ENCODE data around the gene ZNF800. TPM values are rescaled to one million over a fixed set of nuclear protein-coding genes. Genes with fewer than 3 reads are reported as not detected.

Gene ZNF800
- total RNA-seq, 1 experiment from 2014 or later = 25.7 TPM

DNA sequence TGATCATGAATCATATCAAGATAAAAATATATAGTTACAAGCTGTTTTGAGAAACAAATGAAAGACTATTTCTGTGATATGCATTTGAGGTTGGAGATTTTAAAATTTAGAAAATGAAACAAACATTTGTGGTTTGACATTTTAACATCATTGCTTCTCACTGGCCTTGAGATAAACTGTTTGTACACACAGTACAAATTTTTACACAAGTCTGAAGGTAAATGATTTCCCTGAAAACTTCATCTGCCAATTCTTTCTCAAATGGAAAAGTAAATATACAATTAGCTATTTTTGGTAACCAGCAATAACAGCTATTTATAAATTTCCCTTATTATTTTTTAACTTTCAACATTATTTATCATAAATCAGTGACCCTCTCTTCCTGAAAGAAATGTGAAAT is 38.6 kb downstream of the ZNF800 start:
- no peak overlapping the region for H3K27ac ChIP-seq (ENCODE audit: low read depth, low read length, poor library complexity, severe bottlenecking)
- no peak overlapping the region for H3K4me3 ChIP-seq (ENCODE audit: low read depth, low read length, poor library complexity, severe bottlenecking)
- intact Hi-C loops (cut with micrococcal nuclease; ENCODE audit: unreplicated experiment) = no loop called here
- H3K9me3 ChIP-seq (ENCODE audit: low read depth, low read length, poor library complexity, severe bottlenecking) = no peaks in the 10 kb centered on the region
- DNase-seq (ENCODE audit: low spot score) = no peak
- TF ChIP-seq, protein P1, sequence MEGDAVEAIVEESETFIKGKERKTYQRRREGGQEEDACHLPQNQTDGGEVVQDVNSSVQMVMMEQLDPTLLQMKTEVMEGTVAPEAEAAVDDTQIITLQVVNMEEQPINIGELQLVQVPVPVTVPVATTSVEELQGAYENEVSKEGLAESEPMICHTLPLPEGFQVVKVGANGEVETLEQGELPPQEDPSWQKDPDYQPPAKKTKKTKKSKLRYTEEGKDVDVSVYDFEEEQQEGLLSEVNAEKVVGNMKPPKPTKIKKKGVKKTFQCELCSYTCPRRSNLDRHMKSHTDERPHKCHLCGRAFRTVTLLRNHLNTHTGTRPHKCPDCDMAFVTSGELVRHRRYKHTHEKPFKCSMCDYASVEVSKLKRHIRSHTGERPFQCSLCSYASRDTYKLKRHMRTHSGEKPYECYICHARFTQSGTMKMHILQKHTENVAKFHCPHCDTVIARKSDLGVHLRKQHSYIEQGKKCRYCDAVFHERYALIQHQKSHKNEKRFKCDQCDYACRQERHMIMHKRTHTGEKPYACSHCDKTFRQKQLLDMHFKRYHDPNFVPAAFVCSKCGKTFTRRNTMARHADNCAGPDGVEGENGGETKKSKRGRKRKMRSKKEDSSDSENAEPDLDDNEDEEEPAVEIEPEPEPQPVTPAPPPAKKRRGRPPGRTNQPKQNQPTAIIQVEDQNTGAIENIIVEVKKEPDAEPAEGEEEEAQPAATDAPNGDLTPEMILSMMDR (conservative IDR thresholded peaks at IDR 0.05; ENCODE audit: low read depth, low read length) = no peak
- no peak for TF ChIP-seq EZH2 (IDR thresholded peaks at IDR 0.05; ENCODE audit: borderline replicate concordance, low read depth, low read length, poor library complexity, severe bottlenecking)
- no peaks in the 10 kb centered on the region for H3K4me1 ChIP-seq (ENCODE audit: insufficient read depth, low read length, poor library complexity, severe bottlenecking)
- H3K27me3 ChIP-seq (replicated peaks; ENCODE audit: insufficient read depth, low read depth, low read length, poor library complexity) = no peaks in the 10 kb centered on the region
- no TSS peak for BruUV-seq (replicated peaks)
- ChIA-PET CTCF (no interaction called here), POLR2A (ENCODE audit: low non-redundant PET) (no interaction called here)
- no peaks in the 10 kb centered on the region for H3K36me3 ChIP-seq (ENCODE audit: insufficient read depth, low read length, poor library complexity, severe bottlenecking)

DNA sequence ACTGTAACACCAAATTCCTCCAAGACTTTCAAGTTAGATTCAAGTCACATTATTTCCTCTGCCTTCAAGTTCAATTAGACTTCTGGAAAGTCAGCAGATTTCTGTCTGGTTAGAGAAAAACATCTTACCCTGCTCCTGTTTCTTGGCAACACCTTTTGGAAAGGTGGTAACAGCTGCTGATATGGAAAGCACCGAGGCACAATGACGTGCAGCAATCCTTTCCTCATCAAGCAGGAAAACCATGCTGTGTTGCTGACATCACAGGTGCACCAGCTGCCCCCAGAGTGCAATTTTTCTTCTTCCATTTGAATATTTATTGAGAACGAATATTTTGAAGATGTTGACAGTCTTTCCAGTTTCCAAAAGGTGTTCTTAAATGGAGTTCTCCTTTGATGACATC is 41.9 kb downstream of the ZNF800 start:
- no peak overlapping the region for H3K4me3 ChIP-seq (ENCODE audit: low read depth, low read length, poor library complexity, severe bottlenecking)
- H3K27ac ChIP-seq (ENCODE audit: low read depth, low read length, poor library complexity, severe bottlenecking) = no peak overlapping the region
- BruUV-seq (replicated peaks) = no TSS peak
- ChIA-PET POLR2A (ENCODE audit: low non-redundant PET) (no interaction called here), CTCF (interaction anchor here (1.6 kb wide), 1 partner anchor 97 kb away, joined by 3 read pairs; no protein-coding TSS in a partner anchor)
- intact Hi-C loops (cut with micrococcal nuclease; ENCODE audit: unreplicated experiment) = no loop called here
- DNase-seq (ENCODE audit: low spot score) = no peak
- no peaks in the 10 kb centered on the region for H3K36me3 ChIP-seq (ENCODE audit: insufficient read depth, low read length, poor library complexity, severe bottlenecking)
- no peaks in the 10 kb centered on the region for H3K9me3 ChIP-seq (ENCODE audit: low read depth, low read length, poor library complexity, severe bottlenecking)
- TF ChIP-seq EZH2 (IDR thresholded peaks at IDR 0.05; ENCODE audit: borderline replicate concordance, low read depth, low read length, poor library complexity, severe bottlenecking) = no peak
- TF ChIP-seq, protein P1 (conservative IDR thresholded peaks at IDR 0.05; ENCODE audit: low read depth, low read length) = no peak
- no peaks in the 10 kb centered on the region for H3K4me1 ChIP-seq (ENCODE audit: insufficient read depth, low read length, poor library complexity, severe bottlenecking)
- no peaks in the 10 kb centered on the region for H3K27me3 ChIP-seq (replicated peaks; ENCODE audit: insufficient read depth, low read depth, low read length, poor library complexity)

DNA sequence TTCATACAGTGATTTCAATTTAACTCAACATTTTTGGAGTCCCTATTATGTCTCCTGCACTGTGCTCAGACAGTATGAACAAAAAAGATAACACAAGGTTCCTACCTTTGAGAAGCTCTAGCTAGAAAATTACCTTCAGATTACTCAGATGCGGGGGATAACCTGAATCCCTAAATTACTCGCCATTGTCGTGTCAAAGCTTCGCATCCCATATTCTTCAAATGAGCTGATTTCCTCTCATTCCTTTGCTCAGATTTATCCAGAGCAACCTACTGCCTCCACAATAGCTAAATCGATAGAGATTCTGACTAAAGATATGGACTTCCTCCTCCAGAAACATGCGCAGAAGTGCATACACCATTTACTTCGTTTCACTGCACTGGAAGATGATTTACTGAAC is 42.6 kb downstream of the ZNF800 start:
- H3K27me3 ChIP-seq (replicated peaks; ENCODE audit: insufficient read depth, low read depth, low read length, poor library complexity) = no peaks in the 10 kb centered on the region
- no peak for DNase-seq (ENCODE audit: low spot score)
- no TSS peak for BruUV-seq (replicated peaks)
- H3K36me3 ChIP-seq (ENCODE audit: insufficient read depth, low read length, poor library complexity, severe bottlenecking) = no peaks in the 10 kb centered on the region
- intact Hi-C loops (cut with micrococcal nuclease; ENCODE audit: unreplicated experiment) = loop anchor here (2.0 to 5.0 kb wide), 2 partner anchors 165 to 237 kb away; partner anchors contain the start of genes ARF5 and GCC1
- TF ChIP-seq EZH2 (IDR thresholded peaks at IDR 0.05; ENCODE audit: borderline replicate concordance, low read depth, low read length, poor library complexity, severe bottlenecking) = no peak
- TF ChIP-seq, protein P1 (conservative IDR thresholded peaks at IDR 0.05; ENCODE audit: low read depth, low read length) = no peak
- H3K4me1 ChIP-seq (ENCODE audit: insufficient read depth, low read length, poor library complexity, severe bottlenecking) = no peaks in the 10 kb centered on the region
- H3K27ac ChIP-seq (ENCODE audit: low read depth, low read length, poor library complexity, severe bottlenecking) = no peak overlapping the region
- no peak overlapping the region for H3K4me3 ChIP-seq (ENCODE audit: low read depth, low read length, poor library complexity, severe bottlenecking)
- no peaks in the 10 kb centered on the region for H3K9me3 ChIP-seq (ENCODE audit: low read depth, low read length, poor library complexity, severe bottlenecking)
- ChIA-PET POLR2A (ENCODE audit: low non-redundant PET) (interaction anchor here (0.6 kb wide), 1 partner anchor 236 kb away, joined by 3 read pairs; the partner anchor contains the start of gene GCC1), CTCF (interaction anchor here (1.6 kb wide), 1 partner anchor 97 kb away, joined by 3 read pairs; no protein-coding TSS in a partner anchor)

Data from A673 (cell line).